GM12872 (cell line): ENCODE data around the gene GRM6.

ENCODE experiments used
- TF ChIP-seq, protein P1 (sequence below): IDR thresholded peaks from 3 replicates; pipeline ENCODE4 v1.5.1; 2011; ENCODE audit warnings: low read depth, mild to moderate bottlenecking, low read length, moderate library complexity; ENCODE audit not compliant: insufficient read depth

Gene GRM6

DNA sequence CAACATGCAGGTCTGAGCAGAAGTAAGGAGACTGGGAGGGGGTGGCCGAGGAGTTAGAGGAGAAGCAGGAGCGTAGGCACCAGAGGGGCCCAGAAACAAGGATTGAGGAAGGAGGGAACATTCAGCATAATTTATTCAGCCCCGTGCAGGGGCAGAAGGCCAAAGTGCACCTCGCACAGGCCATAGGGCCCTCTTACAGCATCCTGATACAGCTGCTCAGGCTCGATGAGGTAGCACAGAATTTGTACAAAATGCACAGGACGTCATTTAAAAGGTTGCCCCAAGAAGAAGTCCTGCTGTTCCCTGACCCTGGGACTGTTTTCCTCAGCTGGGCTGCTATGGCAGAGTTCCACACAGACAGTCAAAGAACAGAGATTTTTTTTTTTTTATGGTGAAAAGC, 2.1 kb upstream of the GRM6 start:
- TF ChIP-seq, protein P1, sequence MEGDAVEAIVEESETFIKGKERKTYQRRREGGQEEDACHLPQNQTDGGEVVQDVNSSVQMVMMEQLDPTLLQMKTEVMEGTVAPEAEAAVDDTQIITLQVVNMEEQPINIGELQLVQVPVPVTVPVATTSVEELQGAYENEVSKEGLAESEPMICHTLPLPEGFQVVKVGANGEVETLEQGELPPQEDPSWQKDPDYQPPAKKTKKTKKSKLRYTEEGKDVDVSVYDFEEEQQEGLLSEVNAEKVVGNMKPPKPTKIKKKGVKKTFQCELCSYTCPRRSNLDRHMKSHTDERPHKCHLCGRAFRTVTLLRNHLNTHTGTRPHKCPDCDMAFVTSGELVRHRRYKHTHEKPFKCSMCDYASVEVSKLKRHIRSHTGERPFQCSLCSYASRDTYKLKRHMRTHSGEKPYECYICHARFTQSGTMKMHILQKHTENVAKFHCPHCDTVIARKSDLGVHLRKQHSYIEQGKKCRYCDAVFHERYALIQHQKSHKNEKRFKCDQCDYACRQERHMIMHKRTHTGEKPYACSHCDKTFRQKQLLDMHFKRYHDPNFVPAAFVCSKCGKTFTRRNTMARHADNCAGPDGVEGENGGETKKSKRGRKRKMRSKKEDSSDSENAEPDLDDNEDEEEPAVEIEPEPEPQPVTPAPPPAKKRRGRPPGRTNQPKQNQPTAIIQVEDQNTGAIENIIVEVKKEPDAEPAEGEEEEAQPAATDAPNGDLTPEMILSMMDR: no peak

DNA sequence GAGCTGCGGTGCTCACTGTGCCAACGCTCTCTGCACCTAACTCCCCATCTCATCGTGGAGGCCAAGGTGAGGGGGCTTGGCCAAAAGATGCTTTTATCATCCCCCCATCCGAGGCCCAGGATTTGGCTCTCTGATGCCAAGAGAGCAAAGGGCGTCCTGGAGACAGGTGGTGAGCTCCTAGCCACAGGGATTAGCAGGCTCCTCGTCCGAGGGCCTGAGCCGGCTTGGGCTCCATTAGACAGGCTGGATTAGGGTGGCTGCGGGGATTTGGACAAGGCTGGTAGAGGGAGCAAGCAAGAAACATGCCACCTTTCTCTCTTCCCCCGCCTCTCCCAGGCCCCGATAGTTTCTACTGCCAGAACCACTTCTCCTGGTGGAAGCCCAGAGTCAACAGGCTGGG, 1.0 kb upstream of the GRM6 start:
- TF ChIP-seq, protein P1: no peak

DNA sequence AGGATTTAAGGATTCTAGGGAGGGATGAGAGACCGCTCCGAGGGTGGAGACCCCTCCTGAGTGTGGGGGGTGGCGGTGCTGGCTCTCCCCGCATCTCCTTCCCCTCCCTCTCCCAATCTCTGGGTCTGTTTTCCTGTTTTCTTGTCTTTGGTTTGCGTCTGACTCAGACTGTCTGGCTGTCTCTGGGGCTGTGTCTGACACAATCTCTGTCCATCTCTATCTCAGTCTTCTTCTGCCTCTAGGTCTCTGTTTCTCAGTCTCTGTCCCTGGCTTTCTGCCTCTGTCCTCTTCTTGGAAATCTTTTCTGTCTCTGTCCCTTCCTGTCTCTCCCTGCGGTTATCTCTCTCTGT, 196 bp upstream of the GRM6 start:
- TF ChIP-seq, protein P1: no peak

DNA sequence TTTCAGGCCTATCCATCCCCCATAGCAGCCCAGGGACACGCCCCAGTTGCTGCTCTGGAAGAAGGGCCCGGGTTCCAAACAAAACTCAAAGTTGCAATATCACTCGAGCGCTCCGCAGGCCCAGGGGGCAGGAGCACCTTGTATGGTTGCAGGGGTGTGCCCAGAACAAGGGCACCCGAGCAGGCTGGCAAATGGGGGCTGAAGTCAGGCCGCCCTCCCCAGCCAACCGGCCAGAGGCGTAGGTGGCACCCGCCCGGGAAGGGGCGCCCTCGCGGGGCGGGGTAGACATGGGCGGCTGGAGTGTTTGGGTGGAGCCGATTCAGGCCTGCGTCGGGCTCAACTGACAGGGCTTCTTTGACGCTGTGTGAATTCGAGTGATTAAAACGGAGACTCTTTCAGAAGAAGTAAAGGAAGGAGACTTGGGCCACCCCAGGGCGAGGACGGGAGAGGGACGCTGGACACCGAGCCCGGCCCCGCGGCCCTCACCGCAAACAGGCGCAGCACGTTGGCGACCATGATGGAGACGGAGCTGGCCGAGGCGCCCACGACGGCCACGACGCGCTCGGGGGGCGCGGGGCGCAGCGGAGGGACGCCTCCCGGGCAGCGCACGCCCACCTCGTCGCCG, 1.1 kb downstream of the GRM6 start:
- TF ChIP-seq, protein P1: no peak

DNA sequence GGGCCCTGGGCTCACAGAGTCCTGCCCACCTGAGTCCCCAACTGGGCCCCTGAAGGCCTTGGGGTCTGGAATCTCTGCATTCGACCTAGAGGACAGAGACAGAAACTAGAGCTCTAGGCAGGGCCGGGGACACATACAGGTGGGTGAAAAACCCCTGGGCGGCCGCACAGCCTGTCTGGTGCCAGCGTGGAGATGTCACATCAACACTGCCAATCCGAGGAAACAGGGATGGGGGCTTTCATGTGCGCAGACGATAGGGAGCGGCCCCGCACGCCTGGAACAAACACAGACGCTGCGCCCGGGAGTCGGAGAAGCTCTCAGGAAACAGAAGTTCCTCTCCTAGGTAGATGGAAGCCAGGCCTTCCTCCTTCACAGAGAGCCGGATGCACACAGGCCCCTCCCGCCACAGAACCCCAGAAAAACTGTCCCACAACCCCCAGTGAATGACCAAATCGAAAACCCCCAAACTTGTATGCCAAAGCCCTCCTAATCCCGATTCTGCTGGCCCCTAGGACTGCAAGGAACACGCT, 1.8 kb downstream of the GRM6 start:
- TF ChIP-seq, protein P1: no peak

DNA sequence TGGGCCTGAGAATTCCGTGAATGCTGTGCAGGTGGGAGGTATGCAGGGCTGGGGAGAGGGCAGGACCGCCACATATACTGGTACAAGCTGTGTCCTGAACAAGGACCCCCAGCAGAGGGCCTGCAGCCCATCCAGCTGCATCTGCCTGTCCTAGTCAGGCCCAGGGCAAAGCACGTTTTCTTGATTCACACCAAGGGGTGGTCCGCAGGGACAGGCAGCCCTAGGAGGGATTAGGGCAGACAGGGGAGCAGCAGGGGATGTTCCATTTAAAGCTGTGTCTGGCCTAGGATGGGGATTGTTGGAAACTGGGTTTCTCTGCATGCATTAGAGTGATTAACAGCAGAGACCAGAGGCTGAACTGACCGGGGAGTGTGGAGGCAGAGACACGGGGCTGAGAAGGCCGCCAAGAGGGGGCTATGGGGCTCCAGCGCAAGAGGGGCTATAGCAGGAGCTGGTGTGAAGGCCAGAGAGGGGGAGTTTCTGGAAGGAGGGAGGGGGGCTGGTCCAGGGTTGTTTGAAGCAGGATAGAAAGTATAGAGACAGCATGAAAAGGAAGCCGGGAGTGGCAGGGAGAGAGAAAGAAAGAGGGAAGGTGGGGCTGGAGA, 2.7 kb downstream of the GRM6 start:
- TF ChIP-seq, protein P1: no peak

DNA sequence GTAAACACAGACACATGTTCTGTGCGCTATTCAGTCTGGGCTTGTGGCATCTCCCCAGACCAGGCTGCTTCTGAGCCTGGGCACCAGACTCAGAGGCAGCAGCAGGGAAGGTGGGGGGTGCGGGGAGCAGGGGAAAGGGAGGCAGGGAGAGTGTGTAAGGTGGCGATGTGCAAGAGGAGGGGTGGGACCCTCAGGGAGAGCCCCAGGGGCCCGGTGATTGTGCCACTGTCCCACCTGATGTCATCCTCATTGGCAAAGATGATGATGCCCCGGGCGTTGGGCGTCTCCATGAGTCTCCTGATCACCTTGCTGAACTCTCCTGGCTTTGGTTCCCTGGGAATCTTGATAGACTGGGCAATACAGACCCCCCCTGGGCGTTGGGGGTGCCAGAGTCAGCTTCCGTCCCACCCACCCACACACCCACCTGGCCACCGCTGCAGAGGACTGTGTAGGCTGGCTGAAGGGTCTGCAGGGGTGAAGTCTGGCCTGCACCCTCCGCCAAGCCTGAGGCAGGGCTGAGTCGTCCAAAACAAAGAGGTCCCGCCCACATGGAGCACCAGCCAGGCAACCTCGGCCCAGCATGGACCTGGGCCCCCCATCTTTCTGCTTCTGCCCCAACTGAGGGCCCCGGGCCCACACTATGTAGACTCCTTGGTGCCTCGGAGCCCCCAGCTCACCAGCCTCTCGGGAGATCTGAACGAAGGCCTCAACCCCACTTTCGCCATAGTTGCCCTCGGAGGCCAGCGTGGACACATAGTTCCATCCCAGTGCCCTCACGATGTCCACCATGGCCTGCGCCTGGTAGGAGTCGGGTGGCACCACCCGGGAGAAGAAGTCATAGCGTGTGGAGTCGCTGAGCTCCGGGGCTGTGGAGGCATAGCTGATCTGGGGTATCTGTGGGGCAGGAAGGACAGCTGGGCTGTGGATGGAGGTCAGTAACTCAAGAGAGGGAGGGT, 3.7 kb downstream of the GRM6 start:
- TF ChIP-seq, protein P1: no peak
